HG02678 (cell line): ENCODE data around the gene DCAF17.
A peak's percentile ranks its signal among the peaks of the same experiment; 100 is the strongest.

Source experiments
- ATAC-seq: cut with Tn5 transposase; IDR thresholded peaks from one replicate; pipeline ENCODE4 v1.9.1; 2021; ENCODE audit warnings: mild to moderate bottlenecking, moderate library complexity; ENCODE audit not compliant: unreplicated experiment

Gene DCAF17

GRCh38 chr2:171434013-171434989, at the start of gene DCAF17:
DCAF17 (plus strand) TSS chr2:171434226; CDS start chr2:171434578, 352 bp downstream.
- peak; percentile 93 for ATAC-seq

- ATAC-seq: no peak
These were observed 47.4 kb upstream of the DCAF17 start for GRCh38 chr2:171386627-171387026.

- no peak for ATAC-seq
These were observed 47.0 kb upstream of the DCAF17 start for GRCh38 chr2:171387052-171387451.

GRCh38 chr2:171389325-171389724, 44.7 kb upstream of the DCAF17 start:
- no peak for ATAC-seq

- ATAC-seq: no peak
These were observed 44.2 kb upstream of the DCAF17 start for GRCh38 chr2:171389780-171390179.

GRCh38 chr2:171390941-171391516, 43.0 kb upstream of the DCAF17 start:
- ATAC-seq: no peak

GRCh38 chr2:171391532-171391931, 42.5 kb upstream of the DCAF17 start:
- ATAC-seq: no peak

GRCh38 chr2:171393487-171393886, 40.5 kb upstream of the DCAF17 start:
- ATAC-seq: no peak

- ATAC-seq: no peak
These were observed 39.8 kb upstream of the DCAF17 start for GRCh38 chr2:171394164-171394740.

GRCh38 chr2:171399292-171399691, 34.7 kb upstream of the DCAF17 start:
- ATAC-seq: no peak

GRCh38 chr2:171400395-171400794, 33.6 kb upstream of the DCAF17 start:
- ATAC-seq: no peak

- no peak for ATAC-seq
These were observed 32.1 kb upstream of the DCAF17 start for GRCh38 chr2:171401947-171402346.

- ATAC-seq: no peak
These were observed 31.0 kb upstream of the DCAF17 start for GRCh38 chr2:171402906-171403580.

GRCh38 chr2:171404261-171404660, 29.8 kb upstream of the DCAF17 start:
- ATAC-seq: no peak

- ATAC-seq: no peak
These were observed 29.3 kb upstream of the DCAF17 start for GRCh38 chr2:171404719-171405118.

- ATAC-seq: no peak
These were observed 28.5 kb upstream of the DCAF17 start for GRCh38 chr2:171405546-171405945.

- peak; percentile 67 for ATAC-seq
These were observed 28.0 kb upstream of the DCAF17 start for GRCh38 chr2:171406044-171406443.

GRCh38 chr2:171407030-171407675, 26.9 kb upstream of the DCAF17 start:
- ATAC-seq: peak; percentile 63

GRCh38 chr2:171407676-171408044, 26.4 kb upstream of the DCAF17 start:
- ATAC-seq: no peak

GRCh38 chr2:171409436-171409971, 24.5 kb upstream of the DCAF17 start:
- no peak for ATAC-seq
